ENCODE results near the gene MAD1L1.
A peak's percentile ranks its signal among the peaks of the same experiment; 100 is the strongest.

Gene MAD1L1

DNA sequence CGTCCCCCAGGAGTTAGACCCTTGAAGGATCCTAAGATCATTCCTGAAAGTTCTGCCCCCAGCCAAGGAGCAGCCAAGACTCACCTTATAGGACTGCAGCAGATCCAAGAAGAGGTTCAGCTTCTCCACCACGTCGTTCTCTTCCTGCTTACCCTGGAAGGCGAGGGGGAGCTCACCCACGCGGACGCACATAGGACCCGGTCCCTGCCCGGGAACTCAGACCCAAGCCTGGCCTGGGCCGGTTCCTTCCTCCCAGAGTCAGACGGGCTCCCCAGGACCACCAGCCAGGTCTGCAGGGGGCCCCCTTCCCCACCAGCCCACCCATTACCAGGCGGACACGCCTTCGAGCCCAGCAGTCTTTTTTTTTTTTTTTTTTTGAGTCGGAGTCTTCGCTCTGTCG, 24.9 kb upstream of the MAD1L1 start:
- DNase-seq = no peak

DNA sequence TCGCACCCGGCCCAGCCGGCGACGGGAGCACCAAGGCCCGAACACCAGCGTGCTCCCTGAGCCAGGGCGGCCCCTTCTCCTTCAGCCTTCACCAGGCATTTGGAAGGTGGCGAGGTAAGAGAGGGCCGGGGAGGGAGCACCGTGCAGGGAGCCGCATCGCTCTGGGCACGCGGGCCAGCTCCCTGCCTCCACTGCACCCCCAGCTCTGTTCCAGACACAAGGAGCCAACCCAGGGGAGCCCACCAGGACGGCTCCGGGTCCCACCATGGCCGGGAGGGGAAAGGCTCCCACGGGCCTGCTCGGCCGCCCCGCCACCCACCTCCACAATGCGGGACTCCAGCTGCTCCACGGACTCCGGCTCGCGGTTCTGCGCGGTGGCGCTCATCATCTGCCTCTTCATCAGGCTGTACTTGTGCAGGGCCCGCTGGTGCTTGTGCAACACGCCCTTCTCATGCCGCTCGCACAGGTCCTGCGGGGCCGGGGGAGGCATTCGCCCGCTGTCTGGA, 24.4 kb upstream of the MAD1L1 start:
- DNase-seq = no peak

DNA sequence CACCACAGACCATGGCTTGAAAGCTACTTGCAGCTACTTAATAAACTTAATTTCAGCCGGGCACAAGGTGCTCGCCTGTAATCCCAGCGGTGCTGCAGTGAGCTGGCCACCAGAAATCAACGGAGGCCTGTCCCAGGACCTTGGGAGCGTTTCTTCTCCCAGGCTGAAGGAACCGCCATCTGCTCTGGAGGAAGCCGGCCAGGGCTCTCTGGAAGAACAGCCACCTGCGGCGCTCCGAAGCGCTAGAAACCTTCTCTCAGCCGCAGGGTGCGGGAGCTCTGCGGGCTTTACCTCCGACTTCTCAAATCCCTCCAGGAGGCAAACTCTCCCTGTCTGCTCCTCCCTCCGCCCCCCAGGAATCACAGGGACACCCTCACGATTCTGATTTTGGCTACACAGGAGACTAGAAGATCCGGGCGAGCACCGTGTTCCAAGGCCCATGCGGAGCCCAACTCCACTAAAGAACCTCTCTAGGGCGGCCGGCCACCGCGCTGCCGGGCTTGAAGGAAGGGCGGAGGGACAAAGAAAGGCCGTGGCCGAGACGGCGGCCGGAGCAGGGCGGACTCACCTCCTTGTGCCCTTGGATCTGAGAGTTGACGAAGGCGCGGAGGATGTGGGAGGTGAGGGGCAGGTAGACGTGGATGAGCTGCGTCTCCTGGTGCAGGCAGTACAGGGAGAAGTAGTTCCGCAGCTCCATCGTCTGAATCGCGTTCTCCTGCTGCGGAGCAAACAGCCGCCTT, 23.7 kb upstream of the MAD1L1 start:
- no peak for DNase-seq

DNA sequence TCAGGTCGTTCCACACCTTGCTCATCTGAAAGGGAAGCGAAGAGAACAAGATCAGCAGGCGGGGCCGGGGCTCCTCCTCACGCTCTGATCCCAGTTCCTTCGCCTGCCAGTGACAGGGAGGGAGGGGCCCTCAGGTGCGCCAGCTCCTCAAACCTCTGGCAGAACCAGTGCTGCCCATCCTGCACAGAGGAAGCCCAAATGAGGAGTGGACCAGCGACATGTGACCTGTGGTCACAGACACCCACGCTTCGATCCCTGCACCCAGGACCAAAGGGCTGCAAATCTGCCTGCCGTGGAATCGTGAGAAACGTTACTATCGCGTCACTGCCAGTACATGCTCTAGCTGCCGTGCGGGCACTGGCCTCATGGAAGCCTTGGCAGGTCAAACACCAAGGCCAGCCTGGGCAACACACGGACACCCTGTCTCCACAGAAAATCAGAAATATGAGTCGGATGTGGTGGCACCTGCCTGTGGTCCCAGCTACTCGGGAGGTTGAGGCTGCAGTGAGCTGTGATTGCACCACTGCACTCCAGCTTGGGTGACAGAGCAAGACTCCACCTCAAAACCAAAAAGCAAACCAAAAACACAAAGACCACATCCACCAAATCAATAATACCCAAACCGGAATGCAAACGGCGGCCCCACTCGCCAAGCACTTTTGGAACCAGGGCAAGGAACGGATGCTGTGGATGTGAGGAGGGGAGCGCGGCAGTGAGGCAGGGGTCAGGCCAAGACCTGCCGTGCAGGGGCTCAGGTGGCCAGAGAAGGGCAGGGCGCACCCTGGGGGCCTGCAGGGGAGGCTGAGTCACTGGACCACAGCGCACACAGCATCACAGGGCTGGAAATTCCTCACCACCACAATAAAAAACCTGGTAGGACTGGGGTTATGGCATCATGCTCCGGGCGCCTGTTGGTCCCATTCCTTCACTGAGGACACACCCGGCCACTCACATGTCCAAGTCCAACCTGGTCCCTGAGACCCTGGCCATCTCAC, 22.7 kb upstream of the MAD1L1 start:
- peak; percentile 16 for DNase-seq

DNA sequence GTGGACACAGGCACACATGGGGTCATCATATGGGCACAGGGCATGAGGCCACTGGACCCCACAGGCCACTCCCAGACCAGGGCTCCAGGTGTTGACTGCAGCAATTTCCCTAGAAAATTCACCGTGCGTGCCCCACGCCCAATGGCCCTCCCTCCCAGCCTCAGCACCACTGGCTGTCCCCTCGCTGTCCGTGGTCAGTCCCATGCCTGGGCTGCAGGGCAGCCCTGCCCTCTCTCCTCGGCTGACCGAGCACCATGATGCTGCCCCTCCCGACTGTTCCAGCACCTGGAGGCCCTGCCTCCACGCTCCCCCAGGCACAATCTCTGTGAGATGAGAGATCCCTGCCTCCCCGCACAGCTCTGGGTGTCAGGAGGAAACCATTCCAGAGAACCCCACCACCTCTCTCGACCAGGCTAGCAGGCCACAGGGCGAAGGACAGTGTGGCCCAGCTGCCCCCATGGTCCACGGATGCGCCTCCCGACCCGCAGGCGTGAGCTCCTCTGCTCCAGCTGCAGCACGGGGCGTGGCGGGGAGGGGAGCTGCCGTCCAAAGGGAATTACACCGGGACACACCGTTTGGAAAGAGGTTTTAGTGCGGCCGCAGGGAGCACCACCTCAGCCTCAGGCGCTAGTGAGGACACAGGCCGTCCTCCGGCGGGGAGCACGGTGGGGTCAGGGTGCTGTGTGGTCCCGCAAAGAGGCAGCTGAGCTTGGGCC, 21.8 kb upstream of the MAD1L1 start:
- no peak for DNase-seq

DNA sequence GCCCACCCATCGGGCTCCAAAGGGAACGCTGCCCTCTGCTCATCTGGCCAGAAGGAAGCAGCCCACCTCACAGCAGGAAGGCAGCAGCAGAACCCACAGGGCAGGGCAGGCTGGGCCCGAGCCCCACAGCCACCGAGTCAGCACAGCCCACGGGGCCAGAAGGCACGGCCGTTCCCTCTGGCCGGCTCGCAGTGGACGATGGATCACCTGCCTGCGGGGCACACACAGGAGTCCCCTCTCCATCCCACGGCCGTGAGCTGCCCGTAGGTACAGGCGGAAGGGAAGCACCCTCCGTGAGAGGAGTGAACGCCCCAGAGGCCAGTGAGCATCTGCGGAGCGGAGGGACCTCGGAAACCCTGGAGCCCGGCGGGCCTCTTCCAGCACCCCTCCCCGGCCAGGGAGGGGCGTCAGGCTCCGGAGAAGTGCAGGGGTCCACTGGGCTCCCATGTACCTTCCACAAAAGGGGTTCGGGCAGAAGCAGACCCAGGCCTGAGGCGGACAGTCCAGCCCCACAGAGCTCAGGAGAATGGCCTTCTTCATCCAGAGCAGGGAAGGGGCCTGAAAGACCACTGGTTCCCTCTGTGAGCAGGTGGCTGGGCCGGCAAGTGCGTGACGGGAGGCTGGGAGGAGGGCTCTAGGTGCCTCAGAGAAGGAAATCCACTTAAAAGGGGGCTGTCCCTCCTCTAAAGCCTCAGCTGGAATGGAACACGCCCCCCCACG, 20.9 kb upstream of the MAD1L1 start:
- DNase-seq = no peak

DNA sequence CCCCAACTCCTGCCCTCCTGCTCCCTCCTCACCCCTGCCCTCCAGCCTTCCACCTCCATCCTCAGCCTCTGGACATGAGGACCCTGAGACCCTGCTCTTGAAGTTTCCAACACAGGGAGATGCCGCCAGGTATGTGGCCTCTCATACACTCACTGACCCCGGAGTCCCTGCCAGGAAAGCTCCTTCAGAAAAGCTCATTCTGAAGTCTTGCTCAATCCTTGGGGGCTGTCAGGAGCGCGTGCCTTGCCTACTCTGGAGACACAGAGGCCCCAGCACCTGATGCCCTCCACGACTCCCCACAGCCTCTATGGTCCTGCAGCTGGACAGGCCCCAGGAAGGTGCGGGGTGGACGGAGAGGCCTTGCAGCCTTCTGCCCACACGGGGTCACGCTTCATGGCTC, 20.3 kb upstream of the MAD1L1 start:
- DNase-seq = no peak

DNA sequence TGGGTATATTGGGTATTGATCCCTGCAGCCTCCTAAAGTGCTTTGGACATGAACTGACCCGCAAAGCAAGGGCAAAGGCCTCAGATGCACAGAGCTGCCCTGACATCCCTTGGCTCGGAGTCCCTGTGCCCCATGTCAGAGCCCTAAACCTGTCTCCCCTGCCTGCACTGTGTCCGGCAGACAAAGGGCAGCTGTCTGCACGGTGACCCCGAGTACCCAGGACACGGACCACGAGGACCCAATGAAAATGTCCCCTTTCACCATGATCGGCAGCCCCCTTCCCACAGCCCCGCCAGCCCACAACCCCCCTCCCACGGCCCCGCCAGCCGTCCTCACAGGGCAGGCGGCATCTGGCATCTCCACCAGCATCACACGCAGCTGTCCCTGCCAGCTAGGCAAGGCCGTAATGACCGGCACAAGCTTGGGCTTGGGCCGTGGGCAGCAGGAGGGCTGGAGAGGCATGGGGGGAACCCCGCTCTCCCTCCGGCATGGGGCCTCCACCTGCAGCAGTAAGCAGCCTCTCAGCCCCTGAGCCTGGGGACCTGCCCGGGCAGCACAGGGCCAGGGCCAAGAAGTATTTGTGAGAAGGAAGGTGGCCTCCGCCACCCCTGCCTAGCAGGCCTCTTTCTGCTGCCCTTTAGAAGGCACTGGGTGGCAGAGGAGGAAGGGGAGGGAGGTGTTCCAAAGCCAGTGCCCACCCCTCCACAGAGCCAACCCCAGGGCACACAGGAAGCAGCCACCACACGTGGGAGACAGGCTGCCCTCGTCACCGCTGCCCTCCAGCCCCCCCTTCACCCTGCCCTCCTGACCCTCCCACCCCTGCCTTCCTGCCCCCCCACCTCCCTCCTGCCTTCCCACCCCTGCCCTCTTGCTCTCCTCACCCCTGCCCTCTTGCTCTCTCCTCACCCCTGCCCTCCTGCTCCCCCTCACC, 19.4 kb upstream of the MAD1L1 start:
- no peak for DNase-seq

DNA sequence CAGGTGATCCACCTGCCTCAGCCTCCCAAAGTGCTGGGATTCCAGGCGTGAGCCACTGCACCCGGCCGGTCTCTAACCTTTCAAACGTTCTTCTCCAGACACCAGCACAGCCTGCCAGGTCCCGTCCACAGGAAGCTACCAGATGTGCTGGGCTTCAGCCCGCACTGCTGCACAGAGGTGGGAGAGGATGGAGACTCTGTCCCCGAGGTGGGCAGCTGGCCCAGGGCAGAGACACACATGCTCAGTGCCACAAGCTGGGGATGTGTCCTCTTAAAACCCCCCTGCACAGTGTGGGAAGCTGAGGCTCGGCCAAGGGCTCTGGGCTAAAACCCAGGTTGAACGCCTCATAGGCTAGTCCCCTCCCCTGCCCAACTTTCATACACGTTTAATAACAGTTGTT, 18.6 kb upstream of the MAD1L1 start:
- no peak for DNase-seq

DNA sequence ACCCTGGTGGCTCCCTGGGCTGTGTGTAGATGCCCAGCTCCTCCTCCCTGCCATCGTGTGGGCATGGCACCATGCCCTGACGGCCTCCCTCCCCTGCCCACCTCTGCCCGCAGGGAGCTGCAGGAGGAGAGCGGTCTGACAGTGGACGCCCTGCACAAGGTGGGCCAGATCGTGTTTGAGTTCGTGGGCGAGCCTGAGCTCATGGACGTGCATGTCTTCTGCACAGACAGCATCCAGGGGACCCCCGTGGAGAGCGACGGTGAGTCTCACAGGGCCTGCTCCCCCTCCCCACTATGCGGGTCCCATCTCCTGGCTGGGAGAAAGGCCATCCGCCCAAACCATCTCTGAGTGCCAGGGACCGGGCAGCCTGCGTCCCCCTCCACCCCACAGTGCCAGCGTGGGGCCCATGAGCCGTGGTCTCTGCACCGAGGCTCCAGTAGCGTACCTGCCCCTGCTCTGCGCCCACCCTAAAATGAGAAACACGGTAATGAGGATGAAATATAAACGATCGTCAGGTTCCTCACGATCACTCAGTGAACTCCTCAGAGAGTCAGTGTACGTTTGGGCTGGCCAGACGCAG, 17.1 kb upstream of the MAD1L1 start:
- no peak for DNase-seq

DNA sequence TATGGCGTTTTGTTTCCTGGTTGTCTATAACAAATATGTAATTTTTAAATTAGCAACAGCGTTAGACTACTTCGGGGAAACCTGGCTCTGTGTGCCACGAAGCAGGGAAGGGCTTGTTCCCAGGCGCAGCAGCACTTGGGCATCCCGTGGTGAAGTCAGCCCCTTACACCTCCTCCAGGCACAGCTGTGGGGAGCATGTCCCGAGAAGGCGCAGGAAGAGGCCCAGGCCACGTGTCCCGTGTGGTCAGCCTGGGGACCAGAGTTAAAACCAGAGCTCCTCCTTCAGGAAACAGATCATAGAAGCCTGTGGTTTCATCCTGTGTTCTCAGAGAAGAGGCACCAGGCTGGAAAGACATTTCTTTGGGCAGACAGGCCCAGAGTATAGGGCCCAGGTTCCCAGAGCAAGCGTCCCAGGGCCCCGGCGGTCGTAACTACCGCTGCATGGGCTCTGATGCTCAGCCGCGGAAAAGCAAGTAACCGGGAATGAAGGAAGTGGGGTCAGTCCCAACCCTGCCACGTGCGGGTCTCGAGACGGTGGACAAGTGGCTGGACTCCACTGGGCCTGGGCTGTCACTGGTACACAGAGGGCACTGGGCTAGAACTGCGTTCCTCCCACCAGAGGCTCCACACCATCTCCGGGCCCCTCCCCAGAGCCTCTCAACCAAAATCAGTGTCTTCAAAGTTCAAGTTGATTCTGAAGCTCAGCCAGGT, 16.4 kb upstream of the MAD1L1 start:
- peak; percentile 53 for DNase-seq

DNA sequence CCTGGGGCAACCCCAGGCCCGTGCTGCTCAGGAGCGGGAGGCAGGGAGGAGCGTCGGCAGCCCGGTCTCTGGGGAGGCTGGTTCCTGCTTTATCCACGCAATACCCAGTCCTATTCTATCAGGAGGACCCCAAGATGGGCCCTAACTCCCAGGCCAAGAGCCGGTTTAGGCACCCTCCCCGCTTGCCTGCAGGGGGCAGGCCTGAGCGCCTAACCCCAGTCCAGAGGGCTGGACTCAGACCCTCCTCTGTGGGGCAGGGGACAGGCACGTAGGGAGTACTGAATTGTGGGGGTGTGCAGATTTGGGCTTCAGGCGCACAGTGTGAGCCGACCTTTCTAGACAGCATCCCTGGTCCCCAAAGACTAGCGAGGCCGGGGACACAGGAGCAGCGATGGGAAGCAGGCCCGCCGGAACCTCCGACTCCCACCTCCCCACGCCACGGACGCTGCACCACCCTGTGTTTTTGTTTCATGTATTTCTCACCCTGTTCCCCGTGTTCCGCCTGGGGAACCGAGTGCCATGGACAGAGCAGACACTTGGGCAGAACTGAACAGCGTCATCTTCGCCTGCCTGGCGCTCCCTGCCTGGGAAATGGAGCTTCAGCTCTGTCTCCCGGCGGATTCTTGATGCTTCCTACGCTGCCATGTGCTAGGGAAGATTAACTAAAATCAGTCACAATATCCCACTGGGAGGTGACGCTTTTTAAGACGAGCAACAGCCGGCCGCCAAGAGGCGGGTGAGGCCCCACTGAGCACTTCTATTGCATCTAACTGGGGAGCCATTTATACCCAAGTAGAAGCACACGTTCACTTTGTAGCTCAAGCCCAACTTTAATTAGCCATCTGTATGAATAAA, 14.6 kb upstream of the MAD1L1 start:
- DNase-seq = no peak

DNA sequence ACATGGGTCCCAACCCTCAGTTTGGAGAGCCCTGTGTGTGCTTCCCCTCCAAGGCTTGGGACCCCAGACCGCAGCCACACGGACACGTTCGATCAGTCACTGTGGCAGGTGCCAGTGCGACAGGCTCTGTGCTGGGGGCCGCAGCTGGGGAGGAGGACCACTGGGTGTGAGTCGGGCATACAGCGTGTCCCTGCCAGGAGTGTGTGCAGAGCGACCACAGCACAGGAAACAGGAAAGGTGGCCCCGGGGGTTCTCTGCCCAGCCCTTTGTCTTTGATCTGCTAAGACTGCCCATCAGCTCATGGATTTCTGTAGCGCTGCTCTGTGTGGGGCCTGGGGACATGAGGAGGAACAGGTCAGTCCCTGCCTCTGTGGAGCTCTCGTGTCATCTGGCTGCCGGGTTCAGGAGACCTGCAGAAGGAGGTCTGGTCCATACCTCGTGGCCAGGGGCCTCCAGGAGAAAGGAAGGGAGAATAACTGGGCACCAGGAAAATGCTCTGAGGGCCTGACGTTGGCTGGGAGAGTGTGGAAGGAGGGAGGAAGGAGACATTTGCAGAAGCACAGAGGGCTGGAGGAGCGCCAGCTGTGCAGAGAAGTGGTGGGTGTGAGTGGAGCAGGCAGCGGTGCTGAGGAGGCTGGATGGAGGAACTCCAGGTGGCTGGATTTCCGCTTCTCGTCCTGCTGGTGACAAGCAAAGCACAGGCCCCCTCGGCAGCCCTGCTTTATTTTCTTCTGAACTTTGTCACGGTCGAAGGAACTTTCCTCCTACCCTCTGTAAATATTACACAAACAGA, 13.3 kb upstream of the MAD1L1 start:
- DNase-seq = no peak

DNA sequence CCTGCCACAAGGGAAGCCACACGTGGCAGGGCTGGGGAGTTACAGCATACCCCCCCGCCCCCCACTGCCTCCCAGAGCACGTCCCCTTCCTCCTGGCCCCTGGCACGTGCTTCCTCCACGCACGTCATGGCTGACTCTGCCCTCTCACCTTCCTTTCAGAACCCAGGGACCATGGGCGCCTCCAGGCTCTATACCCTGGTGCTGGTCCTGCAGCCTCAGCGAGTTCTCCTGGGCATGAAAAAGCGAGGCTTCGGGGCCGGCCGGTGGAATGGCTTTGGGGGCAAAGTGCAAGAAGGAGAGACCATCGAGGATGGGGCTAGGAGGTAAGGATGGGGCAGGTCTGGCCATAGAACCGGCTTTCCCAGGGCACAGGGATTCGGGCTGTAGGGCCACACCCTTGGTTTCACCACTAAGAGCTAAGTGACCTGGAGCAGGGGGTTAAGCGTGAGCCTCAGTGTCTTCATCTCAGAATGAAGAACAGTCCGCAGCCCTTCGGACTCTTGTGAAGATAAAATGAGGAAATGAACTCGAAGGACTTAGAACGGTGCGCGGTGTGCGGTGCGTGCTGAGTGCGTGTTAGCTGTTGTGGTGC, 11.8 kb upstream of the MAD1L1 start:
- DNase-seq = no peak

DNA sequence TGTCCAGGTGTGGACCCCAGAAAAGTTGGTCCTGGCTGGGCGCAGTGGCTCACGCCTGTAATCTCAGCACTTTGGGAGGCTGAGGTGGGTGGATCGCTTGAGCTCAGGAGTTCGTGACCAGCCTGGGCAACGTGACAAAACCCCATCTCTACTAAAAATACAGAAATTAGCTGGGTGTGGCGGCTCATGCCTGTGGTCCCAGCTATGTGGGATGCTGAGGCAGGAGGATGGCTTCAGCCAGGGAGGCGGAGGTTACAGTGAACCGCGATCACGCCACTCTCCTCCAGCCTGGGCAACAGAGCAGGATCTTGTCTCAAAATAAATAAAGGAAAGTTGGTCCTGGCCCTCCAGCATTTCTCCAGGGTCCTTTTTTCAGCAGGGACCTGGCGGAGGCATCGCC, 10.7 kb upstream of the MAD1L1 start:
- no peak for DNase-seq

DNA sequence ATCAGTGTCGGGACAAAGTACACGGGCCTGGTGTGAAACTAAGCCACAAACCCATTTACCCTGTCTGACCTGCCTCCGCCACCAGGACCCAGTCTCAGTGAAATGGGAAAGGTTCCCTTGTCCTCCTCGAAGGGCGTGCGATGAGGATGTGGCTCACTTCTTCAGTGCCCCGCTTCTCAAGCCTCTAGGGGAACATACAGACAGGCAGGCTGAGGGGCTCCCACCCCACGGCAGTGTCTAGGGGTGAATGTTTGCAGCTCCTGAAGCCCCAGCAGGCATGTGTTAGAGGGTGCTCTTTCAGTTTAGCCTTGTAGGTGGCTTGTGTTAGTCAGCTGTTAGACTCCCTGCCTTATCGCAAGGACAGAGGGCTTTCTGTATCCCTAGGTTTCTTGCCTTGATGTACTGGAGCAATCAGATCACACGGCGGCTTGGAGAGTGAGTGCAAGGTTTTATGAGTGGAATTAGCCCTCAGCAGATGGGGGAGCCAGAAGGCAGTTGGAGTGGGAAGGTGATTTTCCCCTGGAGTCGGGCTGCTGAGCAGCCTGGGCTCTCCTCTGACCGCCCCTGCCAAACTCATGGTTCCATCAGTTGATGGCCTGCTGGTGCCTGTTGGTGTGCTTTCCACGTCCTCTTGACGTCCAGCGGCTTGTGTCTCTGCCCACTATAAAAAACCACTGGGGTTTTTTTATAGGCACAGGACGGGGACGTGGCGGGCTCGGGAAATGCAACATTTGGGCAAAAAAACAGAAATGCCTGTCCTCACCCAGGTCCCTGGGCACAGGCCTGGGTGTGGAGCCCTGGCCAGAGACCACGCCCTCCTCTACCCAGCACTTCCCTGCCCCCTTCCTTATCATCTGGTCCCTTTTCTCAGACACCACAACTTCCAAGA, 10.0 kb upstream of the MAD1L1 start:
- no peak for DNase-seq

Data from T1000 (cell line).